Germinal center (tissue), 1 donor: ENCODE data around the gene KRTCAP2.
"Not testable (repeated sequence)": the region's sequence is repeated elsewhere in the genome, so short reads cannot be mapped to it uniquely, and the experiment has no call there.

Experiments
- DNase-seq: peaks from one replicate; pipeline ENCODE4 v3.0.0; 2012; ENCODE audit warnings: mixed read lengths, low spot score

Gene KRTCAP2

DNA sequence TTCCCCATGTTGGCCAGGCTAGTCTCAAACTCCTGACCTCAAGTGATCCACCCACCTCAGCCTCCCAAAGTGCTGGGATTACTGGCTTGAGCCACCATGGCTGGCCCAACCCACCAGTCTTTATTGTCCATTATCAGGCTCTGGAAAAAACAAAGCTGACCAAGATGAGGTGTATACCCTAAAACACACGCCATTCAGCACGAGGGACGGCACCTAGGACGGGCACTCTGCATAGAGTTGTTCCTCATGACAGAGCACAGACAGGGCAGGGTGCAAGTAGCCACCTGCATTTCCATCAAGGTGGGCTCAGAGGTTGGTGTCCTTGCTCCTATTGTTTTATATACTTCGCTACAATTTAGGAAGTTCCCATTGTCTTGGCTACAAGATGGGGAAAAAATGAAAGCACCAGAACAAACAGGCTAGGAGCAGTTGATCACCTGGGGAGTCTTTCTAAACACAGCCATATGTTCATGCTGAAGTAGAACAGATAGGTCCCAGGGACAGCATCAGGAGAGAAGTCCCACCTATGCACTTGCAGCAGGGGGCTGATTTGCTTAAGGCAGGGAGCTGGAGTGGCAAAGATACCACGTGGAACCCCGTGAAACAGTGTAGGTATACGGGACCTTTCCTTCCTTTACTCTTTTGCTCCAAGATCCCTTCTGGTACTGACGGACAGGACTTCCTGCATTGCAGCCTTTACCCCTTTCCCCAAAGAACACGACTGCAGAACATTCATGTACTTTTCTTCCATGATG is 4.5 kb downstream of the KRTCAP2 start:
- DNase-seq, result no peak

DNA sequence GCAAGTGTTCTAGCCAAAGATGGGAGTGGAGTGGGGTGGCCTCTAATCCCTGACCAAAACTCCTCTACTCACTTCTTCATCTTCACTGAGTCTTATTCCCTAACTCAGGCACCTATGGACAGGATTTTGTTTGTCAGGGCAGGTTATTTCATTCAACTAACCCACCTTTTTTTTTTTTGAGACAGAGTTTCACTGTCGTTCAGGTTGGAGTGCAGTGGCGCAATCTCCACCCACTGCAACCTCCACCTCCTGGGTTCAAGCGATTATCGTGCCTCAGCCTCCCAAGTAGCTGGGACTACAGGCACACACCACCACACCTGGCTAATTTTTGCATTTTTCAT is 5.0 kb downstream of the KRTCAP2 start:
- DNase-seq, result not testable (repeated sequence)

DNA sequence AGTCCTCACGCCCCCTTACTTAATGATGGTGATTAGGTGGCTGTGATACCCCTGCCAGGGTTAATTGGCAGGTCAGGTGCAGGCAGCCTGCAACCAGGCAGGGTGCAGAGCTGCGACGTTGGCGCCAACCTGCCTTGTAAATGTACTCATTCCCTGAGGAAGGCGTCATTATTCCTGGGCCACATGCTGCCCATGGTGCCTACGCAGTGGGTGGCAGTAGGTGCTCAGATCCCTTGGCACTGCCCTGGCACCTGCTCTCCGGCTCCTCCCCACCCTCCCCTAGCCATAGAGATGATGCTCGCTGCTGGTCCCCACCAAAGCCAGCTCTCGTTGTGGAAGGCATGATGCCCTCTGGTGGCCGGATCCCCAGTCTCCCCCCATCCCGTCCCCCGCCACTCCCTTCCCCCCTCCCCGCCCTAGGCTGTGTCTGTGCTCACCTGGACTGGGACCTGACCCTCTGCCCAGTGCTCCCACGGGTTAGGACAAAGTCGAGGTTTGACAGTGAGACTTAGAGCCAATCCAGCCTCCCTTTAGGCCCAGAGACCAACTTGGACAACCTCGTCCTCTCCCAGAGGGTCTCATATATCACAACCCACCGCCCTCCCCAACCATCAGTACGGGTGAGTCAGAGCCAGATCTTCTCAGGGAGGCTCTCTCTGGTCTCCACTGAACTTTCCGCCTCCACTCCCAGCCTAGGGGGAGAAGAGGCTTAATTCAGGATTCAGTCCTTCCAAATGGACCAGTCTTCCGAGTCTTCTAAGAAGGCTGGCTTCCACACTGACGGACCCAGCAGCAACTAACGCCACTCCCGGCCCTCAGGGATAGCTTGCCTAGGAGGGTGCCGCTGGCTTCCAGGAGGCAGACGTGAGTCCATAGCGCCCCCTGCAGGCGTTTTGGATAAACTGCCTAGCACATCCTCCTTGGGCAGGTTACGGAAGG is 5.7 kb downstream of the KRTCAP2 start:
- peak; percentile 87 for DNase-seq

- peak; percentile 34 for DNase-seq
Measured at GRCh38 chr1:155166471-155167165, 6.5 kb downstream of the KRTCAP2 start.

GRCh38 chr1:155166051-155166470 is 7.0 kb downstream of the KRTCAP2 start:
- no peak for DNase-seq

- not testable (repeated sequence) for DNase-seq
Measured at GRCh38 chr1:155164625-155165024, 8.5 kb downstream of the KRTCAP2 start.

GRCh38 chr1:155163785-155164184 is 9.3 kb downstream of the KRTCAP2 start:
- DNase-seq, result not testable (repeated sequence)

- not testable (repeated sequence) for DNase-seq
Measured at GRCh38 chr1:155162631-155163030, 10.5 kb downstream of the KRTCAP2 start.

DNA sequence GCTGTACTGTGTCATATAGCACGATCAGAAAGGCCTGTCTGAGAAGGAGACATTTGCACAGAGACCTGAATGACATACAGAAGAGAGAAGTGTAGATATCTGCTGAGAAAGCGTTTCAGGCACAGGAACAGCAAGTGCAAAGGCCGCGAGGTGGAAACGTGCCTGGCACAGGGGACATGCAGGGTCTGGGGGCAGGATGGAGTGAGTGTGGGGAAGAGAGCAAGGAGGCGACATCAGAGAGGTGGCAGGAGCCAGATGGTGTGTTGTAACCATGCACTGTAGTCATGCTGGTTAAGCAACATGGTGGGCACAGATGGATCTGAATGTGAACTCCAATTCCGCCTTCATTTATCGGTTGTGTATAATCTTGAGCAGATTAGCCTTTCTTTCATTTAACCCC is 13.0 kb downstream of the KRTCAP2 start:
- no peak for DNase-seq

DNA sequence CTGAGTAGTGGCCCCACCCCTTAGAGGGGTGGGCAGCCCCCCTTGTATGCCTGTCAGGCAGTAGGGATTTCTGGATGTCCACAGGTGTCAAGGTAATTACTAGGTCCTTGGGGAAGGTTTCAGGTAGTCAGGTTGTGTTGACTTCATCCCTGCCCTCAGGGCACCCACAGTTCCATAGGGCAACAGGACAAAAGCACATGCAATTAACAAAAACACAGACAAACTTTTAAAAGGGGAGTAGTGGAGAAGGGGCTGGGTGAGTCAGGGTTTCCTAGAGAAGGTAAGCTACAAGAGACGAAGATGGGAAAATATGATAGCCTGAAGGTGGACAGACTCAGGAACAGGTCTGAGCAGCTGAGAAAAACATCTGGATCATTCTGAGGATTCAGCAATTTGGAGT is 14.1 kb downstream of the KRTCAP2 start:
- no peak for DNase-seq

DNA sequence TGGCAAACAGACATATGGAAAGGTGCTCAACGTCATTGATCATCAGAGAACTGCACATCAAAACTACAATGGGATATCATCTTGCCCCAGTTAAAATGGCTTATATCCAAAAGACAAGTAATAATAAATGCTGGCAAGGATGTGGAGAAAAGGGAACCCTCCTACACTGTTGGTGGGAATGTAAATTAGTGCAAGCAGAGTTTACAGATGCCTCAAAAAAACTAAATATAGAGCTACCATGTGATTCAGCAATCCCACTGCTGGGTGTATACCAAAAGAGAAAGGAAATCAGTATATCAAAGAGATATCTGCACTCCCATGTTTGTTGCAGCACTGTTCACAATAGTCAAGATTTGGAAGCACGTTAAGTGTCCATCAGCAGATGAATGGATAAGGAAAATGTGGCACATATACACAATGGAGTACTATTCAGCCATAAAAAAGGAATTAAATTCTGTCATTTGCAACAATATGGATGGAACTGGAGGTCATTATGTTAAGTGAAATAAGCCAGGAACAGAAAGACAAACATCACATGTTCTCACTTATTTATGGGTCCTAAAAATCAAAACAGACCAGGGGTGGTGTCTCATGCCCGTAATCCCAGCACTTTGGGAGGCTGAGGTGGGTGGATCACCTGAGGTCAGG is 17.0 kb downstream of the KRTCAP2 start:
- DNase-seq, result not testable (repeated sequence)

DNA sequence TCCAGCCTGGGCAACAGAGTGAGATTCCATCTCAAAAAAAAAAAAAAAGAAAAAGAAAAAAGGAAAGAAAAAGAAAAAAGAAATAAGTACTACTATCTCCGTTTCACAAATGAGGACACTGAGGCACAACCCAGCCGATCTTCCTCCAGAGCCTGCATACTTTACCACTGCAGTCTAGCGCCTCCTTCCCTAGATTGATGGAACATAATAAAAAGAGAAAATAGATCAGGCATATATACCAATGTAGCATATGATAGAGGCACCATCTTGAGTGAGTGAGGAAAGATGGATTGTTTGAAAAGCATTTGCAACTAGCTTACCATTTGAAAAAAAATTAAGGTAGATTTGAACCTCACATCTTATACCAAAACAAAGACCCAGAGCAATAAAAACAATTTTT is 27.6 kb downstream of the KRTCAP2 start:
- DNase-seq, result no peak

- no peak for DNase-seq
Measured at GRCh38 chr1:155141749-155142148, 31.4 kb downstream of the KRTCAP2 start.

DNA sequence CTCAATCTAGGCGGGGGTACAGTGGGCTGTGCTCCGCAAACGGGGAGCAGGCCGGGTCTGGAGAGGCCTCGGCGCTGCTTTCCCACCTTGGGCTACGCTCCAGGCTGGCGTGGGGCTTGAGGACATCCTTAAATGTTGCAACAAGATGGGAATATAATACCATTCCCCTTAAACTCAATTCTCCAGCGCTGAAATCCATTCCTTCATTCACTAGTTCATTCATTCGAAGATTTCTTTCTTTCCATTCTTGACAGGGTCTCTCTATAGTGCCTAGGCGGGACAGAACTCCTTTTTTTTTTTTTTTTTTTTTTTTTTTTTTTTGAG is 32.5 kb downstream of the KRTCAP2 start:
- DNase-seq, result no peak

DNA sequence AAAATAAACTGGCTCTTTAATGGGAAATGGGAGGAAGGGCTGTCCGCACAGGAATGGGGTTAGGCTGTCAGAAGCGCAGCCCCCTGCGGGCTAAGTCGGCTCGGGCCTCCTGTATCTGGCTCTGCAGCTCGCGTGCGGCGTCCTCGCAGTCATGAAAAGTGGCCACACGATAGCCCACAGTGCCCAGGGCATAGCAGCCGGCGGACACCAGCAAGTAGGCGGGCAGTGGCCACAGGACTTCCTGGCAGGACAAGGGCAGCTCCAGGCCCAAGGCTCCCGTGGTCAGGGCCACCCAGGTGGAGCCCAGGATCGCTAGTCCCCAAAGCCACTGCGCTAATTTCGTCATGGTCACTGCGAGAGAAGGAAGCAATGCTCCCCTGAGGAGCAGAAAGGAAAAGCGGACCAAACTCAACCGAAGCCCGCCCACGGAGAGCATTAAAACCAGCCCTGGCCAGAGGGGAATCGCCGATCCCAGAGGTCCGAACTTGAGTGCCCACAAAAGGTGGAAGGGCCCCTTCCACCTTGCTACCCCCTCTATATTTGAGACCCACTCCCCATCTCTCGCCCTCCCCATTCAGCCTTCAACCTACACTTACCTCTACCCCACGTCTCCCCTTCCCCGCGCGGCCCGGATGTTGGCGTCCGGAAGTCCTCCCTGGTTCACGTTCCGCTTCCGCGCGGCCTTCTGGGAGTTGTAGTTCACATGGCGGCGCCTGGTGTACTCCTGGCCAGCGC is 33.0 kb downstream of the KRTCAP2 start, which contains the start of gene DPM3:
Gene DPM3, minus strand, starts transcription at position 637 of the 735 bp plus-strand sequence. Its CDS starts 291 bp downstream, at position 346.
- DNase-seq, result peak; percentile 84

- no peak for DNase-seq
Measured at GRCh38 chr1:155137154-155137949, 35.8 kb downstream of the KRTCAP2 start.

- peak; percentile 38 for DNase-seq
Measured at GRCh38 chr1:155136748-155137147, 36.4 kb downstream of the KRTCAP2 start.

GRCh38 chr1:155135415-155136028 is 37.6 kb downstream of the KRTCAP2 start, which contains the start of gene SLC50A1:
TSS of gene SLC50A1 (plus strand) at chr1:155135852. CDS start at chr1:155135912, 60 bp downstream.
- DNase-seq, result peak; percentile 96

DNA sequence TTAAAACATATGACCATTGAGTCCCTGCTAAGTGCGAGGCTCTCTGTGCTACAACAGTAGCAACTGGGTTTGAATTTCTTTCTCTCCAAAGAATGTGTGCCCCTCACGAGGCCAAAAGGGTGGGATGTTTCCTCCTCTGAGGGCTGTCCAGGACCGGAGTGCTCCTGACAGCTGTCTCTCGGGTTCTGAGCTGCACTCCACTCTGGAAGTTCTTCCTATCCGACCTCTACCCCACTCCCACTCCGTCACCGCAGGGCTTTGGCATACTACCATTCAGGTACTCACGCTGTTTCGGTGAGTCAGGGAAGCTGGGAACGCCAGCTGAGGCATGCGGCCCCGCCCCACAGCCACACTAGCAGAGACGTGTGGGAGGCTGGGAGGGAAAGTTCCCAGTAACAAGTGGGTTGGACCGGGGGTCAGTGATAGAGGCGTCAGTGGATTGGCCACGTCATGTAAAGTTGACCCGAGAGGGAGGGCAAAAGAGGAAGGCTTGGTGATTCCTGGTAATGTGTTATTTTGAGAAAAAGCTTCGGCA is 38.2 kb downstream of the KRTCAP2 start:
- DNase-seq, result no peak

- no peak for DNase-seq
Measured at GRCh38 chr1:155134322-155134721, 38.8 kb downstream of the KRTCAP2 start.
